Lower leg skin (tissue), 3 donors: ENCODE results near the gene RRAGD.

Source experiments
- POLR2A ChIP-seq, 2 donors: fragments of 450-650 bp; IDR thresholded peaks; one replicate each; pipeline ENCODE4 v1.6.1; 2016 to 2017; ENCODE audit warnings: antibody characterized with exemption in 2 of 2, mild to moderate bottlenecking in 1 of 2, moderate library complexity in 1 of 2
- TF ChIP-seq, protein P1 (sequence below), 3 donors: fragments of 450-650 bp; IDR thresholded peaks; one replicate each; pipeline ENCODE4 v1.5.1; 2016; ENCODE audit warnings: antibody characterized with exemption in 3 of 3, mild to moderate bottlenecking in 3 of 3, moderate library complexity in 2 of 3

GRCh38 chr6:89436226-89436625 is 24.2 kb upstream of the RRAGD start:
- TF ChIP-seq, protein P1, sequence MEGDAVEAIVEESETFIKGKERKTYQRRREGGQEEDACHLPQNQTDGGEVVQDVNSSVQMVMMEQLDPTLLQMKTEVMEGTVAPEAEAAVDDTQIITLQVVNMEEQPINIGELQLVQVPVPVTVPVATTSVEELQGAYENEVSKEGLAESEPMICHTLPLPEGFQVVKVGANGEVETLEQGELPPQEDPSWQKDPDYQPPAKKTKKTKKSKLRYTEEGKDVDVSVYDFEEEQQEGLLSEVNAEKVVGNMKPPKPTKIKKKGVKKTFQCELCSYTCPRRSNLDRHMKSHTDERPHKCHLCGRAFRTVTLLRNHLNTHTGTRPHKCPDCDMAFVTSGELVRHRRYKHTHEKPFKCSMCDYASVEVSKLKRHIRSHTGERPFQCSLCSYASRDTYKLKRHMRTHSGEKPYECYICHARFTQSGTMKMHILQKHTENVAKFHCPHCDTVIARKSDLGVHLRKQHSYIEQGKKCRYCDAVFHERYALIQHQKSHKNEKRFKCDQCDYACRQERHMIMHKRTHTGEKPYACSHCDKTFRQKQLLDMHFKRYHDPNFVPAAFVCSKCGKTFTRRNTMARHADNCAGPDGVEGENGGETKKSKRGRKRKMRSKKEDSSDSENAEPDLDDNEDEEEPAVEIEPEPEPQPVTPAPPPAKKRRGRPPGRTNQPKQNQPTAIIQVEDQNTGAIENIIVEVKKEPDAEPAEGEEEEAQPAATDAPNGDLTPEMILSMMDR (IDR thresholded peaks at IDR 0.05) = no peak
- no peak for TF ChIP-seq POLR2A (IDR thresholded peaks at IDR 0.05)
